GM12878 (cell line): ENCODE results near the gene BICRA. TPM values are rescaled to one million over a fixed set of nuclear protein-coding genes. Genes with fewer than 3 reads are reported as not detected.

Experiments used
- ATAC-seq: fragments of 200-7000 bp; cut with Tn5 transposase; 3 replicates; pipeline ENCODE4 v1.9.1; 2020; ENCODE audit warnings: mild to moderate bottlenecking, moderate library complexity
- BruUV-seq: library from RNA; stranded (reverse); fragments of 400-500 nt; replicated peaks from 2 replicates; lab custom pipeline; 2021; lab: Mats Ljungman, UMichigan
- CTCF ChIA-PET: fragments of 300-600 bp; sonication (Branson Sonifier 250); formaldehyde crosslinking; extraction: SDS; loops from one replicate; lab custom pipeline; 2021; ENCODE audit warnings: inconsistent platforms; lab: Yijun Ruan, JAX
- POLR2A ChIA-PET: fragments of 350-600 bp; formaldehyde crosslinking; extraction: SDS; loops from one replicate; lab custom pipeline; 2021; ENCODE audit warnings: inconsistent platforms; lab: Charles Lee
- RAD21 ChIA-PET: fragments of 300-600 bp; sonication (Branson Sonifier 250); formaldehyde crosslinking; loops from one replicate; lab custom pipeline; 2023; ENCODE audit warnings: antibody characterized with exemption; ENCODE audit not compliant: unreplicated experiment; lab: Charles Lee
- SMC1A ChIA-PET: fragments of 300-600 bp; sonication (Branson Sonifier 250); formaldehyde crosslinking; loops from one replicate; lab custom pipeline; 2023; ENCODE audit not compliant: unreplicated experiment, uncharacterized antibody; lab: Charles Lee
- DNase-seq: peaks from one replicate; pipeline ENCODE4 v3.0.0-alpha.2; 2011; ENCODE audit warnings: low read depth, low spot score
- FAIRE-seq: peaks from 3 replicates; lab custom pipeline; 2011; peaks lifted over from hg19 to GRCh38; lab: Jason Lieb, UNC
- H2AFZ ChIP-seq: 2 replicates; pipeline ENCODE4 v1.6.0; 2011; ENCODE audit warnings: low read depth, low read length, control low read depth; ENCODE audit not compliant: control insufficient read depth
- H3K27ac ChIP-seq: 2 replicates; pipeline ENCODE4 v1.5.1; 2011; ENCODE audit warnings: control low read depth; ENCODE audit not compliant: control insufficient read depth, insufficient read depth
- H3K27me3 ChIP-seq, 2 experiments: replicated peaks in 1 of 2; 2 replicates each; pipeline versions ENCODE4 v1.6.0 to v1.6.1; 2011; ENCODE audit warnings: low read length in 1 of 2; ENCODE audit not compliant: control insufficient read depth in 2 of 2, insufficient read depth in 2 of 2
- H3K36me3 ChIP-seq, 2 experiments: 2 replicates each; pipeline ENCODE4 v1.5.1; 2011; ENCODE audit warnings: low read length in 1 of 2; ENCODE audit not compliant: control insufficient read depth in 2 of 2, insufficient read depth in 2 of 2
- H3K4me1 ChIP-seq: 2 replicates; pipeline ENCODE4 v1.6.1; 2011; ENCODE audit warnings: mild to moderate bottlenecking, low read length, moderate library complexity, mixed read lengths; ENCODE audit not compliant: control insufficient read depth, insufficient read depth
- H3K4me2 ChIP-seq: 2 replicates; pipeline ENCODE4 v1.6.0; 2011; ENCODE audit warnings: control low read depth; ENCODE audit not compliant: control insufficient read depth, insufficient read depth
- H3K4me3 ChIP-seq: fragments of 200-600 bp; sonication (generic); 2 replicates; pipeline ENCODE4 v1.5.1; 2016
- H3K79me2 ChIP-seq: 2 replicates; pipeline ENCODE4 v1.6.0; 2011; ENCODE audit warnings: low read length; ENCODE audit not compliant: control insufficient read depth, insufficient read depth
- H3K9ac ChIP-seq: 2 replicates; pipeline ENCODE4 v1.8.0; 2011; ENCODE audit warnings: low read length, control low read depth, mixed read lengths; ENCODE audit not compliant: control insufficient read depth, insufficient read depth
- H3K9me3 ChIP-seq: replicated peaks from 3 replicates; pipeline ENCODE4 v1.5.1; 2011; ENCODE audit warnings: mild to moderate bottlenecking, low read length; ENCODE audit not compliant: control insufficient read depth, insufficient read depth
- H4K20me1 ChIP-seq: 2 replicates; pipeline ENCODE4 v1.6.0; 2011; ENCODE audit not compliant: control insufficient read depth, insufficient read depth
- ATF2 ChIP-seq: IDR thresholded peaks from 2 replicates; pipeline ENCODE4 v1.6.1; 2012; ENCODE audit warnings: low read length, inconsistent platforms
- CREB1 ChIP-seq: IDR thresholded peaks from 2 replicates; pipeline ENCODE4 v1.6.1; 2012; ENCODE audit warnings: low read depth, mild to moderate bottlenecking, inconsistent platforms
- EGR1 ChIP-seq, 2 experiments: IDR thresholded peaks; 1 replicate in 1 of 2; 2 replicates in 1 of 2; pipeline ENCODE4 v1.6.1; 2011 to 2012; ENCODE audit warnings: low read depth in 2 of 2, low read length in 2 of 2, borderline replicate concordance in 1 of 2, mild to moderate bottlenecking in 1 of 2, moderate library complexity in 1 of 2
- IRF4 ChIP-seq: IDR thresholded peaks from 2 replicates; pipeline ENCODE4 v1.6.1; 2011; ENCODE audit warnings: low read depth, low read length
- NR2F1 ChIP-seq: fragments of 450-650 bp; conservative IDR thresholded peaks from 2 replicates; pipeline ENCODE4 v1.6.1; 2017; ENCODE audit warnings: mild to moderate bottlenecking
- RAD21 ChIP-seq: IDR thresholded peaks from 2 replicates; pipeline ENCODE4 v1.6.1; 2011; ENCODE audit warnings: mild to moderate bottlenecking, low read depth, low read length, moderate library complexity; ENCODE audit not compliant: insufficient read depth
- SMAD1 ChIP-seq: fragments of 450-650 bp; IDR thresholded peaks from 2 replicates; pipeline ENCODE4 v1.6.1; 2018; ENCODE audit warnings: mild to moderate bottlenecking, low read depth; ENCODE audit not compliant: partially characterized antibody
- SMARCA5 ChIP-seq: fragments of 450-650 bp; IDR thresholded peaks from 2 replicates; pipeline ENCODE4 v1.6.1; 2017; ENCODE audit warnings: mild to moderate bottlenecking
- SMC3 ChIP-seq: IDR thresholded peaks from 2 replicates; pipeline ENCODE4 v1.6.1; 2011; ENCODE audit warnings: low read length, improper control_type of control experiment, borderline replicate concordance
- SUZ12 ChIP-seq: fragments of 200-600 bp; sonication (generic); IDR thresholded peaks from one replicate; pipeline ENCODE4 v1.6.1; 2018; ENCODE audit warnings: antibody characterized with exemption, mild to moderate bottlenecking; ENCODE audit not compliant: unreplicated experiment
- TAF1 ChIP-seq: IDR thresholded peaks from 2 replicates; pipeline ENCODE4 v1.6.1; 2011; ENCODE audit warnings: mild to moderate bottlenecking, low read depth, low read length, borderline replicate concordance
- TCF12 ChIP-seq: IDR thresholded peaks from 2 replicates; pipeline ENCODE4 v1.6.1; 2011; ENCODE audit warnings: low read depth, mild to moderate bottlenecking, low read length
- YY1 ChIP-seq: IDR thresholded peaks from 2 replicates; pipeline ENCODE4 v1.6.1; 2011; ENCODE audit warnings: low read depth, mild to moderate bottlenecking, low read length
- WGBS: methylation state at CpG from one replicate; pipeline ENCODE4 v1.1.6; 2016; ENCODE audit warnings: low lambda C conversion rate; ENCODE audit not compliant: insufficient replicate concordance, insufficient coverage; ENCODE audit errors: missing lambda C conversion rate; 5-methylcytosine and 5-hydroxymethylcytosine counted together
- in situ Hi-C: fragments of 300-500 bp; cut with MboI; formaldehyde crosslinking; loops from 9 replicates; pipeline ENCODE4 v1.14.3; 2018; ENCODE audit warnings: mixed read lengths
- intact Hi-C: fragments of 100-400 bp; cut with micrococcal nuclease; formaldehyde crosslinking; loops from one replicate; pipeline ENCODE4 v1.14.2; 2022; ENCODE audit not compliant: unreplicated experiment
- polyA plus RNA-seq, 11 experiments: library from polyadenylated mRNA; depleted of rRNA in 4 of 11; unstranded in 6 of 11; stranded (reverse) in 5 of 11; fragments of >200 nt; fragmentation: Nextera tagmentation in 4 of 11; fragmentation: Illumina TruSeq in 1 of 11; extraction: Ambion mirVana in 4 of 11; extraction: Trizol in 1 of 11; gene quantifications; 1 replicate in 1 of 11; 2 replicates in 10 of 11; pipeline versions ENCODE4 v1.2.1 to v1.2.3, GENCODE V29; 2011 to 2016; ENCODE audit warnings: inconsistent platforms in 2 of 11, missing spikeins in 2 of 11, low read depth in 1 of 11
- total RNA-seq, 4 experiments: library from RNA; depleted of rRNA in 3 of 4; stranded (reverse); fragments of >200 nt in 3 of 4; fragmentation: Illumina TruSeq in 1 of 4; extraction: Trizol in 1 of 4; gene quantifications; 2 replicates each; pipeline versions ENCODE4 v1.2.1 to v1.2.3, GENCODE V29; 2013 to 2021
- TF ChIP-seq, protein P1 (sequence below), 3 experiments: IDR thresholded peaks in 2 of 3; conservative IDR thresholded peaks in 1 of 3; 2 replicates each; pipeline ENCODE4 v1.5.1; 2011; ENCODE audit warnings: low read depth in 3 of 3, low read length in 3 of 3, mild to moderate bottlenecking in 3 of 3, control low read depth in 2 of 3, moderate library complexity in 2 of 3, inconsistent platforms in 1 of 3, mixed read lengths in 1 of 3; ENCODE audit not compliant: control insufficient read depth in 2 of 3, insufficient read depth in 1 of 3; ENCODE audit errors: extremely low read depth in 1 of 3
- TF ChIP-seq, protein P2 (sequence below): fragments of 450-650 bp; IDR thresholded peaks from 2 replicates; pipeline ENCODE4 v1.6.1; 2016; ENCODE audit warnings: mild to moderate bottlenecking

Gene BICRA
- total and polyA plus RNA-seq, 10 of the 15 experiments (the other 5 are each of a cell fraction or from before 2014, with no cell fraction given): 0.11 to 15.3 (median 1.3) TPM

DNA sequence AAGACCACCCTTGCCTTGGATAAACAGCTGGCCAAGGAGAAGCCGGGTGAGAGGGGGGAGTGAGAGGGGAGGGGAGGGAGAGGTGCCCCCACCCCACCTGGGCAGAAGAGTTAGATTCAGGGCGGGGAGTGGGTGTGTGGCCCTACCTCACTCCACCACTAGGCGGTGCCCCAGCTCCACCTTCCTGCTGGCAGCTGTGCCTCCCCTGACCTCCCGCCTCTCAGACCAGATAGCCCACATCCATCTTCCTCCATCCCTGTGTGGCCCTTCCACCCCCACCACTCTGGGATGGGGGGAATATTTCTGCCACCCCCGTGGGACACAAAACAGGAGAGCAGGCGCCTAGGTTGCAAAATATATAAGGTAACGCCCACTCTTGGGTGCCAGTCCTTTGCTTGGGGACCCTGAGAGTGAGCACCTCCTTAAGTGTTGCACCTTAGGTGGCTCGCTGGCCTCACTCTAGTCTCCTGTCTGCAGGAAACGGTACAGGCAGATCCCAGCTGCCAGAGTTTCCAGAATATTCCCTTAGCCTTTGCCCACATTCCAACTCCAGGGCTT is 90.5 kb downstream of the BICRA start:
- DNase-seq (no peak), ATAC-seq (peak; percentile 90), FAIRE-seq (peak; percentile 52)
- Histone ChIP-seq H3K4me1 (no peaks in the 10 kb centered on the region), H3K27me3 (no peaks in the 10 kb centered on the region), H3K4me3 (no peak overlapping the region), H2AFZ (no peak overlapping the region), H3K4me2 (no peak overlapping the region), H4K20me1 (no peaks in the 10 kb centered on the region), H3K9ac (no peak overlapping the region), H3K27ac (no peak overlapping the region), H3K79me2 (no peaks in the 10 kb centered on the region), H3K9me3 (no peaks in the 10 kb centered on the region), H3K36me3 (peaks cover 0 to 2% of the 10 kb centered on the region in 2 experiments; a peak in 3 of 4 replicates)
- RAD21 ChIA-PET: interaction anchor here (0.6 to 1.8 kb wide), 2 partner anchors 129 to 264 kb away, joined by 3 to 16 read pairs; no protein-coding TSS in a partner anchor
- no peak for TF ChIP-seq ATF2
- 0 out of 2 replicates have a peak, but pooled peaks have one; percentile 14 for TF ChIP-seq SMC3
- TF ChIP-seq, protein P1, sequence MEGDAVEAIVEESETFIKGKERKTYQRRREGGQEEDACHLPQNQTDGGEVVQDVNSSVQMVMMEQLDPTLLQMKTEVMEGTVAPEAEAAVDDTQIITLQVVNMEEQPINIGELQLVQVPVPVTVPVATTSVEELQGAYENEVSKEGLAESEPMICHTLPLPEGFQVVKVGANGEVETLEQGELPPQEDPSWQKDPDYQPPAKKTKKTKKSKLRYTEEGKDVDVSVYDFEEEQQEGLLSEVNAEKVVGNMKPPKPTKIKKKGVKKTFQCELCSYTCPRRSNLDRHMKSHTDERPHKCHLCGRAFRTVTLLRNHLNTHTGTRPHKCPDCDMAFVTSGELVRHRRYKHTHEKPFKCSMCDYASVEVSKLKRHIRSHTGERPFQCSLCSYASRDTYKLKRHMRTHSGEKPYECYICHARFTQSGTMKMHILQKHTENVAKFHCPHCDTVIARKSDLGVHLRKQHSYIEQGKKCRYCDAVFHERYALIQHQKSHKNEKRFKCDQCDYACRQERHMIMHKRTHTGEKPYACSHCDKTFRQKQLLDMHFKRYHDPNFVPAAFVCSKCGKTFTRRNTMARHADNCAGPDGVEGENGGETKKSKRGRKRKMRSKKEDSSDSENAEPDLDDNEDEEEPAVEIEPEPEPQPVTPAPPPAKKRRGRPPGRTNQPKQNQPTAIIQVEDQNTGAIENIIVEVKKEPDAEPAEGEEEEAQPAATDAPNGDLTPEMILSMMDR (IDR thresholded peaks at IDR 0.05 in 2 of 3, conservative IDR thresholded peaks at IDR 0.05 in 1 of 3; ENCODE audit: control insufficient read depth in 2 of 3, extremely low read depth in 1 of 3, insufficient read depth in 1 of 3, low read depth in 3 of 3, low read length in 3 of 3): peak; percentile 75 to 91 (median 80)
- TF ChIP-seq RAD21: peak; percentile 55
- no peak for TF ChIP-seq SUZ12
- TF ChIP-seq SMAD1: no peak
- 0 out of 2 replicates have a peak, but pooled peaks have one; percentile 11 for TF ChIP-seq CREB1
- TF ChIP-seq TAF1: no peak
- TF ChIP-seq, protein P2, sequence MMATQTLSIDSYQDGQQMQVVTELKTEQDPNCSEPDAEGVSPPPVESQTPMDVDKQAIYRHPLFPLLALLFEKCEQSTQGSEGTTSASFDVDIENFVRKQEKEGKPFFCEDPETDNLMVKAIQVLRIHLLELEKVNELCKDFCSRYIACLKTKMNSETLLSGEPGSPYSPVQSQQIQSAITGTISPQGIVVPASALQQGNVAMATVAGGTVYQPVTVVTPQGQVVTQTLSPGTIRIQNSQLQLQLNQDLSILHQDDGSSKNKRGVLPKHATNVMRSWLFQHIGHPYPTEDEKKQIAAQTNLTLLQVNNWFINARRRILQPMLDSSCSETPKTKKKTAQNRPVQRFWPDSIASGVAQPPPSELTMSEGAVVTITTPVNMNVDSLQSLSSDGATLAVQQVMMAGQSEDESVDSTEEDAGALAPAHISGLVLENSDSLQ: no peak
- TF ChIP-seq TCF12: peak; percentile 59; the same call in 1 of the 2 replicates
- TF ChIP-seq SMARCA5: no peak
- peak; percentile 47; the same call in 1 of the 2 replicates for TF ChIP-seq NR2F1
- TF ChIP-seq YY1: peak; percentile 41; the same call in 1 of the 2 replicates
- TF ChIP-seq IRF4: 0 out of 2 replicates have a peak, but pooled peaks have one; percentile 23
- TF ChIP-seq EGR1 (IDR thresholded peaks at IDR 0.05; ENCODE audit: borderline replicate concordance in 1 of 2, low read depth in 2 of 2, low read length in 2 of 2): peak in 1 of 2 experiments; percentile 56; a peak in 1 of 3 replicates
- intact Hi-C loops: no loop called here
- in situ Hi-C loops: loop anchor here (5.0 kb wide), 1 partner anchor 402 kb away; no protein-coding TSS in a partner anchor
- CTCF ChIA-PET: interaction anchor here (0.6 to 6.4 kb wide), 19 partner anchors 8 to 414 kb away, joined by 3 to 70 read pairs (median 4); partner anchors contain the start of genes DHX34 and KPTN
- POLR2A ChIA-PET: no interaction called here
- no TSS peak for BruUV-seq
- SMC1A ChIA-PET: interaction anchor here (0.9 to 1.7 kb wide), 3 partner anchors 263 to 267 kb away, joined by 3 to 4 read pairs (median 3); no protein-coding TSS in a partner anchor
- 46% methylated on average over 7 of the region's 9 CpGs for WGBS
